Psoas muscle (tissue), 8 donors: ENCODE measurements around the gene OR7D2. TPM values are rescaled to one million over a fixed set of nuclear protein-coding genes. Genes with fewer than 3 reads are reported as not detected.

ENCODE experiments used
- ATAC-seq, 4 donors: fragments of 200-7000 bp; cut with Tn5 transposase; one replicate each; pipeline ENCODE4 v1.9.1; 2020; ENCODE audit warnings: moderate library complexity in 3 of 4, mild to moderate bottlenecking in 2 of 4
- DNase-seq, 2 donors: peaks; one replicate each; pipeline ENCODE4 v3.0.0-alpha.2; 2020
- H3K27ac ChIP-seq: fragments of 200-600 bp; one replicate; pipeline ENCODE4 v1.8.0; 2022
- H3K27me3 ChIP-seq, 3 donors: fragments of 200-600 bp in 1 of 3; one replicate each; pipeline versions ENCODE4 v1.6.1 to v1.8.0; 2013 to 2022; ENCODE audit warnings: low read length in 2 of 3, mild to moderate bottlenecking in 2 of 3, moderate library complexity in 1 of 3; ENCODE audit not compliant: insufficient read depth in 3 of 3
- H3K36me3 ChIP-seq, 2 donors: fragments of 200-600 bp in 1 of 2; one replicate each; pipeline versions ENCODE4 v1.6.1 to v1.8.0; 2013 to 2022; ENCODE audit warnings: low read depth in 1 of 2, mild to moderate bottlenecking in 1 of 2, moderate library complexity in 1 of 2; ENCODE audit not compliant: insufficient read depth in 1 of 2
- H3K4me1 ChIP-seq: fragments of 200-600 bp; one replicate; pipeline ENCODE4 v1.8.0; 2022
- H3K4me3 ChIP-seq: fragments of 200-600 bp; one replicate; pipeline ENCODE4 v1.8.0; 2022; ENCODE audit warnings: mild to moderate bottlenecking
- H3K9me3 ChIP-seq: fragments of 200-600 bp; one replicate; pipeline ENCODE4 v1.8.0; 2022
- WGBS, 3 donors: extraction: QIAGEN DNeasy Blood & Tissue Kit; methylation state at CpG; one replicate each; pipeline versions ENCODE4 v1.1.6 to v1.1.7; 2013; 5-methylcytosine and 5-hydroxymethylcytosine counted together
- intact Hi-C, 2 donors: fragments of 100-400 bp; cut with DNase I; formaldehyde crosslinking; loops; one replicate each; pipeline versions ENCODE4 v1.11.0 to v1.14.2; 2022
- polyA plus RNA-seq, 3 donors: library from polyadenylated mRNA; stranded (reverse); fragments of 200-250 nt; gene quantifications; one replicate each; pipeline ENCODE4 v1.2.3, GENCODE V29; 2013
- total RNA-seq, 4 donors: library from RNA; stranded (reverse); fragmentation: NEBNext Ultra II Directional in 2 of 4; extraction: Animal tissue kit (Norgen Biotek cat#: 25700) in 2 of 4; gene quantifications; one replicate each; pipeline versions ENCODE4 v1.2.1 to v1.2.4, GENCODE V29; 2021 to 2023
- TF ChIP-seq, protein P1 (sequence below): fragments of 200-600 bp; IDR thresholded peaks from one replicate; pipeline ENCODE4 v1.8.0; 2022; ENCODE audit warnings: antibody characterized with exemption
- donor health status: healthy with polysubstance abuse.
- donor health status: DM: no; HTN: no; CAD: no; lungs with moderate emphysema.
- donor health status: Bipolar disorder and iron deficiency.
- donor health status: healthy.
- donor health status: DM: yes; HTN: yes; CAD: no.
- donor health status: DM: no; HTN: no; CAD: no.
- donor health status: DM: no; HTN: no; CAD: no.
- donor health status: DM: yes; HTN: yes; CAD: no.

The OR7D2 gene
- total and polyA plus RNA-seq, 7 donors = 0.03 to 0.24 (median 0.06) TPM; not detected in 3

- no peaks in the 10 kb centered on the region for H3K4me1 ChIP-seq
- H3K27ac ChIP-seq = no peak overlapping the region
- no peaks in the 10 kb centered on the region for H3K27me3 ChIP-seq
- DNase-seq = no peak
- ATAC-seq = peak in 1 of 4 donors; percentile 48
- no peak overlapping the region for H3K4me3 ChIP-seq
- 89 to 94% (median 92%) methylated on average over 4 of the region's 4 CpGs for WGBS, 3 donors
- TF ChIP-seq, protein P1, sequence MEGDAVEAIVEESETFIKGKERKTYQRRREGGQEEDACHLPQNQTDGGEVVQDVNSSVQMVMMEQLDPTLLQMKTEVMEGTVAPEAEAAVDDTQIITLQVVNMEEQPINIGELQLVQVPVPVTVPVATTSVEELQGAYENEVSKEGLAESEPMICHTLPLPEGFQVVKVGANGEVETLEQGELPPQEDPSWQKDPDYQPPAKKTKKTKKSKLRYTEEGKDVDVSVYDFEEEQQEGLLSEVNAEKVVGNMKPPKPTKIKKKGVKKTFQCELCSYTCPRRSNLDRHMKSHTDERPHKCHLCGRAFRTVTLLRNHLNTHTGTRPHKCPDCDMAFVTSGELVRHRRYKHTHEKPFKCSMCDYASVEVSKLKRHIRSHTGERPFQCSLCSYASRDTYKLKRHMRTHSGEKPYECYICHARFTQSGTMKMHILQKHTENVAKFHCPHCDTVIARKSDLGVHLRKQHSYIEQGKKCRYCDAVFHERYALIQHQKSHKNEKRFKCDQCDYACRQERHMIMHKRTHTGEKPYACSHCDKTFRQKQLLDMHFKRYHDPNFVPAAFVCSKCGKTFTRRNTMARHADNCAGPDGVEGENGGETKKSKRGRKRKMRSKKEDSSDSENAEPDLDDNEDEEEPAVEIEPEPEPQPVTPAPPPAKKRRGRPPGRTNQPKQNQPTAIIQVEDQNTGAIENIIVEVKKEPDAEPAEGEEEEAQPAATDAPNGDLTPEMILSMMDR = no peak
- intact Hi-C loops = no loop called here
- H3K9me3 ChIP-seq = peaks cover 25% of the 10 kb centered on the region
- peaks cover 0 to 15% of the 10 kb centered on the region in 2 donors for H3K36me3 ChIP-seq
Observed at GRCh38 chr19:9149997-9150396, 28.8 kb upstream of the OR7D2 start.

DNA sequence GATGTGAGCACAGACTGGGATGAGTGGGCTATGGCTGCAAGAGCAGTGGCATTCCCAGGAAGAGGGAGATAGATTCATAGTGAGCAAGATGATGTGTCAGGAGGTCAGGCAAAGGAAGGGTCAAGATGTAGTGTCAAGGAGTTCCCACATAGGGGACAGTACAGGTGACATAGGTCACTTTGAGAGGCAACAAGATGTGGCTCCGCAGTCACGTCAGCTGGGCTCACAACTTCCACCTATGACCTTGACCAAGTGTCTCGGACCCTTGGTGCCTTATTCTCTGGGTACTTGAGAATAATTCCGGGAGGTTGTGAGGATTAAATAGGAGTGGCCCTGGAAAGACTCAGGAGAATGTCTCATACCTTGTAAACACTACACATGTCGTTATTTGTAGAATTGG lies 28.1 kb upstream of the OR7D2 start:
- Histone ChIP-seq H3K36me3 (peaks cover 0 to 17% of the 10 kb centered on the region in 2 donors), H3K4me3 (no peak overlapping the region), H3K27ac (no peak overlapping the region), H3K27me3 (no peaks in the 10 kb centered on the region), H3K9me3 (peaks cover 21% of the 10 kb centered on the region), H3K4me1 (no peaks in the 10 kb centered on the region)
- no peak for ATAC-seq
- no peak for DNase-seq
- WGBS, 3 donors = 96 to 98% (median 97%) methylated on average over 5 of the region's 5 CpGs
- intact Hi-C loops = no loop called here
- TF ChIP-seq, protein P1 = no peak

GRCh38 chr19:9151367-9151766 lies 27.4 kb upstream of the OR7D2 start:
- H3K27me3 ChIP-seq = no peaks in the 10 kb centered on the region
- no peak overlapping the region for H3K4me3 ChIP-seq
- no peak for ATAC-seq
- no peaks in the 10 kb centered on the region for H3K4me1 ChIP-seq
- no peak overlapping the region for H3K27ac ChIP-seq
- TF ChIP-seq, protein P1 = no peak
- H3K36me3 ChIP-seq = peaks cover 0 to 24% of the 10 kb centered on the region in 2 donors
- no peak for DNase-seq
- peaks cover 23% of the 10 kb centered on the region for H3K9me3 ChIP-seq
- intact Hi-C loops = no loop called here
- WGBS, 3 donors = 96 to 98% (median 97%) methylated on average over 5 of the region's 5 CpGs

DNA sequence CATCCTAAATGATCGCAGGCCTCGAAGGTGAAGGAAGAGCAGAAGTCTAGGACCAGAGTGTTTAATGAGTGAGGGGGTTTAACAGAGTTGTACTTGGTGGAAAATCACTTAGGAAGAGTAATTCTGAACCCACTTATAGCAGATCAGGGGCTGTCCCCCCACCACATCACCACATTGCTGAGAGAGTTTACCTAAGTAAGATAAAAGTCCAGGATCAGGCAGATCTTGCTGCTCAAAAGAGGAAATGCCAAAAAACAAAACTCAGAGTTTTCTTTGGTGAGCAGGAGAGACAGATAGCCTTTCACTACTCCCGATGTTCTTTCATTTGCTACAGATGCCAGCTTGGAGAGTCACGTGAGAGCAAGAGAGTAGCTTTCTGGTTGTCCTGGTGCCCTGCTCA lies 23.2 kb upstream of the OR7D2 start:
- Histone ChIP-seq H3K4me3 (no peak overlapping the region), H3K27ac (no peak overlapping the region), H3K36me3 (peaks cover 12 to 67% of the 10 kb centered on the region in 2 donors), H3K27me3 (no peaks in the 10 kb centered on the region), H3K9me3 (peaks cover 27% of the 10 kb centered on the region), H3K4me1 (no peaks in the 10 kb centered on the region)
- ATAC-seq (no peak), DNase-seq (no peak)
- intact Hi-C loops = no loop called here
- TF ChIP-seq, protein P1 = no peak
- 96 to 99% (median 98%) methylated on average over 4 of the region's 4 CpGs for WGBS, 3 donors

DNA sequence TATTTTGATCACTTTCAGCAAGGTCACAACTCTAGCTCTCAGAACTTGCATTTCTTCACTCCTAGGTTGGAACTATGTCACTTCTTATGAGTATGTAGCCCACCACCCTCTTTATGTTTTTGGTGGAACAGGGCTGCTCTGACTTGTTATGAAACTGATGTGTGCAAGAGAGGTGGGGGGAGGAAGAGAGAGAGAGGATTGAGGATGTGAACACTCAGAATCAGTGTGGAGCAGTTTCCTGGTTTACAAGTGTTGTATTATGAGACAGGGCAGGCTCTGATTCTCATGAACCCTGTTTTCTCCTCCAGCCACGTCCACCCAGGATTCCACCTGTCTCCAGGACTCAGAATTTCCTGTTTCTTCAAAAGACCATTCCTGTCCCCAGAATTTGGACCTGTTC lies 22.5 kb upstream of the OR7D2 start:
- WGBS, 3 donors = 79 to 95% (median 93%) methylated on average over 1 of the region's 1 CpG
- H3K4me1 ChIP-seq = no peaks in the 10 kb centered on the region
- DNase-seq (no peak), ATAC-seq (no peak)
- intact Hi-C loops = no loop called here
- no peak overlapping the region for H3K27ac ChIP-seq
- H3K4me3 ChIP-seq = no peak overlapping the region
- no peaks in the 10 kb centered on the region for H3K27me3 ChIP-seq
- peaks cover 19 to 74% of the 10 kb centered on the region in 2 donors for H3K36me3 ChIP-seq
- peaks cover 34% of the 10 kb centered on the region for H3K9me3 ChIP-seq
- TF ChIP-seq, protein P1 = no peak
